Caco-2 (cell line): ENCODE data around the gene REEP1. TPM values are rescaled to one million over a fixed set of nuclear protein-coding genes. Genes with fewer than 3 reads are reported as not detected.
A peak's percentile ranks its signal among the peaks of the same experiment; 100 is the strongest.

Experiments
- BruUV-seq: library from RNA; stranded (reverse); fragments of 400-500 nt; replicated peaks from 2 replicates; lab custom pipeline; 2021; lab: Mats Ljungman, UMichigan
- CTCF ChIA-PET: fragments of 300-600 bp; sonication (Branson Sonifier 250); formaldehyde crosslinking; loops from one replicate; lab custom pipeline; 2022; ENCODE audit warnings: antibody characterized with exemption; lab: Charles Lee
- POLR2A ChIA-PET: fragments of 300-600 bp; sonication (Branson Sonifier 250); formaldehyde crosslinking; loops from one replicate; lab custom pipeline; 2022; ENCODE audit warnings: antibody characterized with exemption; lab: Charles Lee
- DNase-seq, 2 experiments: peaks; one replicate each; pipeline versions ENCODE4 v3.0.0 to v3.0.0-alpha.2; 2020 to 2022
- H3K27me3 ChIP-seq: replicated peaks from 2 replicates; pipeline ENCODE4 v1.6.0; 2011; ENCODE audit warnings: low read length; ENCODE audit not compliant: control insufficient read depth, insufficient read depth
- H3K36me3 ChIP-seq: 2 replicates; pipeline ENCODE4 v1.5.1; 2011; ENCODE audit warnings: low read length; ENCODE audit not compliant: control insufficient read depth, insufficient read depth
- H3K4me1 ChIP-seq: fragments of 250-450 bp; sonication (Bioruptor Pico); 2 replicates; pipeline ENCODE4 v1.5.1; 2020; ENCODE audit warnings: mild to moderate bottlenecking
- H3K4me3 ChIP-seq: 2 replicates; pipeline ENCODE4 v1.5.1; 2011; ENCODE audit warnings: low read depth, mild to moderate bottlenecking, control low read depth, low read length
- H3K9me3 ChIP-seq: fragments of 250-450 bp; sonication (Bioruptor Pico); 2 replicates; pipeline ENCODE4 v1.5.1; 2020; ENCODE audit warnings: mild to moderate bottlenecking, moderate library complexity
- H3K27ac Mint-ChIP-seq: one replicate; pipeline ENCODE4 v1.8.0; 2022; ENCODE audit warnings: mixed read lengths; ENCODE audit not compliant: unreplicated experiment
- H3K27me3 Mint-ChIP-seq: one replicate; pipeline ENCODE4 v1.8.0; 2022; ENCODE audit warnings: mixed read lengths; ENCODE audit not compliant: insufficient read depth, unreplicated experiment
- H3K36me3 Mint-ChIP-seq: one replicate; pipeline ENCODE4 v1.8.0; 2022; ENCODE audit warnings: mild to moderate bottlenecking, mixed read lengths; ENCODE audit not compliant: insufficient read depth, unreplicated experiment
- H3K4me1 Mint-ChIP-seq: one replicate; pipeline ENCODE4 v1.8.0; 2022; ENCODE audit warnings: low read depth, mixed read lengths; ENCODE audit not compliant: unreplicated experiment
- H3K4me3 Mint-ChIP-seq: one replicate; pipeline ENCODE4 v1.8.0; 2022; ENCODE audit warnings: mild to moderate bottlenecking, moderate library complexity, mixed read lengths; ENCODE audit not compliant: unreplicated experiment
- H3K9me3 Mint-ChIP-seq: one replicate; pipeline ENCODE4 v1.8.0; 2022; ENCODE audit warnings: mixed read lengths; ENCODE audit not compliant: unreplicated experiment
- intact Hi-C: fragments of 100-400 bp; cut with micrococcal nuclease; formaldehyde crosslinking; loops from one replicate; pipeline ENCODE4 v1.10.0; 2022; ENCODE audit not compliant: unreplicated experiment
- total RNA-seq: library from RNA; stranded (reverse); gene quantifications from 2 replicates; pipeline ENCODE4 v1.2.3, GENCODE V29; 2022
- TF ChIP-seq, protein P1 (sequence below), 2 experiments: fragments of 200-600 bp in 1 of 2; IDR thresholded peaks; 1 replicate in 1 of 2; 2 replicates in 1 of 2; pipeline versions ENCODE4 v1.5.1 to v1.8.0; 2011 to 2022; ENCODE audit warnings: antibody characterized with exemption in 1 of 2, control low read depth in 1 of 2, inconsistent platforms in 1 of 2, low read depth in 1 of 2, low read length in 1 of 2, mild to moderate bottlenecking in 1 of 2, moderate library complexity in 1 of 2; ENCODE audit not compliant: insufficient read depth in 1 of 2, severe bottlenecking in 1 of 2, unreplicated experiment in 1 of 2

REEP1 gene
- total RNA-seq, 1 experiment from 2014 or later, result 16.6 TPM

GRCh38 chr2:86333378-86333777 lies 4.0 kb downstream of the REEP1 start:
- H3K36me3 ChIP-seq, result no peaks in the 10 kb centered on the region
- intact Hi-C loops, result no loop called here
- BruUV-seq, result no TSS peak
- H3K4me3 Mint-ChIP-seq, result no peak overlapping the region
- H3K27ac Mint-ChIP-seq, result no peak overlapping the region
- TF ChIP-seq, protein P1, sequence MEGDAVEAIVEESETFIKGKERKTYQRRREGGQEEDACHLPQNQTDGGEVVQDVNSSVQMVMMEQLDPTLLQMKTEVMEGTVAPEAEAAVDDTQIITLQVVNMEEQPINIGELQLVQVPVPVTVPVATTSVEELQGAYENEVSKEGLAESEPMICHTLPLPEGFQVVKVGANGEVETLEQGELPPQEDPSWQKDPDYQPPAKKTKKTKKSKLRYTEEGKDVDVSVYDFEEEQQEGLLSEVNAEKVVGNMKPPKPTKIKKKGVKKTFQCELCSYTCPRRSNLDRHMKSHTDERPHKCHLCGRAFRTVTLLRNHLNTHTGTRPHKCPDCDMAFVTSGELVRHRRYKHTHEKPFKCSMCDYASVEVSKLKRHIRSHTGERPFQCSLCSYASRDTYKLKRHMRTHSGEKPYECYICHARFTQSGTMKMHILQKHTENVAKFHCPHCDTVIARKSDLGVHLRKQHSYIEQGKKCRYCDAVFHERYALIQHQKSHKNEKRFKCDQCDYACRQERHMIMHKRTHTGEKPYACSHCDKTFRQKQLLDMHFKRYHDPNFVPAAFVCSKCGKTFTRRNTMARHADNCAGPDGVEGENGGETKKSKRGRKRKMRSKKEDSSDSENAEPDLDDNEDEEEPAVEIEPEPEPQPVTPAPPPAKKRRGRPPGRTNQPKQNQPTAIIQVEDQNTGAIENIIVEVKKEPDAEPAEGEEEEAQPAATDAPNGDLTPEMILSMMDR (IDR thresholded peaks at IDR 0.05; ENCODE audit: insufficient read depth in 1 of 2, low read depth in 1 of 2, low read length in 1 of 2, severe bottlenecking in 1 of 2, unreplicated experiment in 1 of 2), result no peak
- ChIA-PET POLR2A (no interaction called here), CTCF (no interaction called here)
- H3K9me3 ChIP-seq, result no peaks in the 10 kb centered on the region
- H3K36me3 Mint-ChIP-seq, result no peaks in the 10 kb centered on the region
- no peak overlapping the region for H3K4me3 ChIP-seq
- H3K4me1 ChIP-seq, result peaks cover 20% of the 10 kb centered on the region
- H3K27me3 Mint-ChIP-seq, result no peaks in the 10 kb centered on the region
- peaks cover 33% of the 10 kb centered on the region for H3K4me1 Mint-ChIP-seq
- no peak for DNase-seq
- no peaks in the 10 kb centered on the region for H3K27me3 ChIP-seq
- no peaks in the 10 kb centered on the region for H3K9me3 Mint-ChIP-seq

DNA sequence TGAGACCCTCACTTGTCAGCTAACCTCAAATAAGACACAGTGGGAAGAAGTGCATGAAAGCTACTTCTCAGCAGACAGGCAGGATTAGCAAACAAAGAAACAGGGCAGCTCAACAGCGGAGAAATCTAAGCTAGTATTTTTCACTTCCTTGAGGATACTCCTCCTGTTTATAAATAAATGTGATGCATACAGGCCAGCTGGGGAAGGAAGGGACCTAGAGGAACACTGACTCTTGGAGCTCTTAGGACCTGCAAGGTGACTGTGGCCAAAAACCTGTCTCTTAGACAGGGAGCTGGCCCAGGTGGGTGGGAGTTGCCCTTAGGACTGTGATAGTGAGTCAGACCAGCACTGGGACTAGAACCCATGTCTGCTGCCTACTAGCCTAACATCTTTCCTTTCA lies 4.8 kb downstream of the REEP1 start:
- Histone ChIP-seq H3K36me3 (no peaks in the 10 kb centered on the region), H3K4me3 (no peak overlapping the region), H3K27me3 (no peaks in the 10 kb centered on the region), H3K9me3 (no peaks in the 10 kb centered on the region), H3K4me1 (peaks cover 20% of the 10 kb centered on the region)
- H3K4me1 Mint-ChIP-seq, result peaks cover 28% of the 10 kb centered on the region
- H3K27ac Mint-ChIP-seq, result no peak overlapping the region
- no peak overlapping the region for H3K4me3 Mint-ChIP-seq
- DNase-seq, result no peak
- intact Hi-C loops, result no loop called here
- TF ChIP-seq, protein P1 (IDR thresholded peaks at IDR 0.05; ENCODE audit: insufficient read depth in 1 of 2, low read depth in 1 of 2, low read length in 1 of 2, severe bottlenecking in 1 of 2, unreplicated experiment in 1 of 2), result no peak
- ChIA-PET POLR2A (no interaction called here), CTCF (no interaction called here)
- no peaks in the 10 kb centered on the region for H3K9me3 Mint-ChIP-seq
- no peaks in the 10 kb centered on the region for H3K36me3 Mint-ChIP-seq
- no peaks in the 10 kb centered on the region for H3K27me3 Mint-ChIP-seq
- BruUV-seq, result no TSS peak

- no peak overlapping the region for H3K4me3 ChIP-seq
- H3K9me3 ChIP-seq, result no peaks in the 10 kb centered on the region
- ChIA-PET POLR2A (no interaction called here), CTCF (no interaction called here)
- Mint-ChIP-seq H3K36me3 (no peaks in the 10 kb centered on the region), H3K9me3 (no peaks in the 10 kb centered on the region), H3K4me1 (peaks cover 23% of the 10 kb centered on the region), H3K4me3 (no peak overlapping the region), H3K27me3 (no peaks in the 10 kb centered on the region), H3K27ac (no peak overlapping the region)
- no TSS peak for BruUV-seq
- DNase-seq, result peak; percentile 35 to 55
- TF ChIP-seq, protein P1 (IDR thresholded peaks at IDR 0.05; ENCODE audit: insufficient read depth in 1 of 2, low read depth in 1 of 2, low read length in 1 of 2, severe bottlenecking in 1 of 2, unreplicated experiment in 1 of 2), result no peak
- no peaks in the 10 kb centered on the region for H3K36me3 ChIP-seq
- H3K27me3 ChIP-seq, result no peaks in the 10 kb centered on the region
- intact Hi-C loops, result no loop called here
- H3K4me1 ChIP-seq, result peaks cover 18% of the 10 kb centered on the region
Observed at GRCh38 chr2:86331384-86331783, 6.0 kb downstream of the REEP1 start.
